Left hindlimb (tissue), 1 donor: ENCODE data around the gene SOHLH1.
"Not testable (repeated sequence)": the region's sequence is repeated elsewhere in the genome, so short reads cannot be mapped to it uniquely, and the experiment has no call there.

Source experiments
- DNase-seq: peaks from one replicate; pipeline ENCODE4 v3.0.0-alpha.2; 2018

Gene SOHLH1

DNA sequence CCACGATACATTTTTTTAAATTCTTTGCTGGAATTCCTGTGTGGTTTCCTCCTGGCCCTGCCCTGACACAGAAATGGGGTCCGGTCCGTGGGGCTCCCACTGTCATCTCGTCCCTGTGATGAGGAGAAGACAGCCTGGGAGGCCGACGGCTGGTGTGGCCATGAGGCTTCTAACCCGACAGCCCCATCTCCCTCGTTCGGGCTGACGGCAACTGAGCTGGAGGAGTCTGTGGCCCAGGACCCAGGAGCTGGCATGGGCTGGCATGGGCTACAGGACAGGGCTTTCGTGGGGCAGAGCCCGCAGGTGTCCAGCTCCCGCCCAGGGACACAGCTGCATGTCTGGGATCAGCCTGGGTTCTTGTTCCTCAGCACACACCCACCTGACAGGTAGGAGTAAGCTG lies 22.4 kb downstream of the SOHLH1 start:
- DNase-seq = peak; percentile 8

DNA sequence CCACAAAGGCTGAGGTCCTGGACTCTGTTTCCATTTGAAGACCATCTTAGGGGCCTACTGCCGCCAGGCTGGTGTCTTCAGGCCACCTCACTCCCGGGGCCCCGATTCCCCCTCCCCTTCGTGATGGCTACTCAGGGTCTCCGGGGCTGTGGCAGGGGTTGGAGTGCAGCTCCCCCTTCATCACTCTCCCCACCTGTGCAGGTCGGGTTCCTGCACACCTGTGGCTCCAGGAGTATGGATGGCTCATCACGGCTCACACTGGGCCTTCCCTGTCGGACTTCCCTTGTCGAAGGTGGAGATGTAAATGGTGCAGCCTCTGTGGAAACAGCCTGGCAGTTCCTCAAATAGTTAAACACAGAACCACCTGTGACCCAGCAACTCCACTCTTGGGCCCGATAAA lies 24.3 kb downstream of the SOHLH1 start:
- DNase-seq = peak; percentile 4

DNA sequence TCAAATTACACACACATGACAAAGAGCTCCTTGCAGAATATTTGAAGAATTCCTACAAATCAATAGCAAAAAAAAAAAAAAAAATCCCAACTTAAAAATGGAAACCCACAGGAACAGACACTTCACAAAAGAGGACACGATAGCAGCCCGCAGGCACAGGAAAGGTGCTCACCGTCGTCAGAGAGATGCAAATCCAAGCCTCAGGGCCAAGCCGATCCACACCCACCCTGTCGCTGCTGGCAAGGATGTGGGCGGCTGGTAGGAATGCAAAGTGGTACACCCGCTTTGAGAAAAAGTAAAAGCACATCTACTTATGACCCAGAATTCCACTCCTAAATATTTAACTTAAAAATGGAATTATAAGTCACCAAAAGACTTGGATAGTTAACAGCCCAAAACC lies 25.3 kb downstream of the SOHLH1 start:
- DNase-seq = no peak

DNA sequence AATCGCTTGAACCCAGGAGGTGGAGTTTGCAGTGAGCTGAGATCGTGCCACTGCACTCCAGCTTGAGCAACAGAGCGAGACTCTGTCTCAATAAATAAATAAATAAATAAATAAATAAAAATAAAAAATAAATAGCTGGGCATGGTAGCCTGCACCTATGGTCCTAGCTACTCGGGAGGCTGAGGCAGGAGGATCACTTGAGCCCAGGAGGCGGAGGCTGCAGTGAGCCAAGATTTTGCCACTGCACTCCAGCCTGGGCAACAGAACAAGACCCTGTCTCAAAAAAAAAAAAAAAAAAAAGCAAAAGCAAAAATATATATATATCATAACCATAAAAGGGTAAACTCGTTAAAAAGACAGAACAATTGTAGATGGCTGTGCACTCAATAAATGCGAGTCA lies 26.5 kb downstream of the SOHLH1 start:
- not testable (repeated sequence) for DNase-seq

DNA sequence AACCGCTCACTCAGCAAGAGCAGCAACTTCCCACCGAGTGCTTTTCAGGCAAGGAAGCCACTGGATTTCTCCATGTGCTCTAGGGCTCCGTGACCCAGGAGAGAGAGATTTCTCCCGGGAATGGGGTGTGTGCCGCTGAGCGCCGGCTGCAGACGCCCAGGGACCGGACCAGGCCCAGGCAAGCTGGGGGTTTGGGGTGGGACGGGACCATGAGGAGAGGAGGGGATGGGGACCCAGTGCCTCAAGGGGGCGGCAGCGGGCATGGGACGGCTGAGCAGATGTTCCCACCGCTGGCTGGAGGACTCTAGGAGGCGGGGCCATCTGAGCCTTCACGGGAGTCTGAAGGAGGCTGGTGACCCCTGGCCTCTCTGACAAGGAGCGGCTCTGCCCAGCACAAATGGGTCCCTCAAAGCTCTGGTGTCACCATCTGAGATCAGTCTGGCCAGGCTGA lies 27.7 kb downstream of the SOHLH1 start:
- no peak for DNase-seq

DNA sequence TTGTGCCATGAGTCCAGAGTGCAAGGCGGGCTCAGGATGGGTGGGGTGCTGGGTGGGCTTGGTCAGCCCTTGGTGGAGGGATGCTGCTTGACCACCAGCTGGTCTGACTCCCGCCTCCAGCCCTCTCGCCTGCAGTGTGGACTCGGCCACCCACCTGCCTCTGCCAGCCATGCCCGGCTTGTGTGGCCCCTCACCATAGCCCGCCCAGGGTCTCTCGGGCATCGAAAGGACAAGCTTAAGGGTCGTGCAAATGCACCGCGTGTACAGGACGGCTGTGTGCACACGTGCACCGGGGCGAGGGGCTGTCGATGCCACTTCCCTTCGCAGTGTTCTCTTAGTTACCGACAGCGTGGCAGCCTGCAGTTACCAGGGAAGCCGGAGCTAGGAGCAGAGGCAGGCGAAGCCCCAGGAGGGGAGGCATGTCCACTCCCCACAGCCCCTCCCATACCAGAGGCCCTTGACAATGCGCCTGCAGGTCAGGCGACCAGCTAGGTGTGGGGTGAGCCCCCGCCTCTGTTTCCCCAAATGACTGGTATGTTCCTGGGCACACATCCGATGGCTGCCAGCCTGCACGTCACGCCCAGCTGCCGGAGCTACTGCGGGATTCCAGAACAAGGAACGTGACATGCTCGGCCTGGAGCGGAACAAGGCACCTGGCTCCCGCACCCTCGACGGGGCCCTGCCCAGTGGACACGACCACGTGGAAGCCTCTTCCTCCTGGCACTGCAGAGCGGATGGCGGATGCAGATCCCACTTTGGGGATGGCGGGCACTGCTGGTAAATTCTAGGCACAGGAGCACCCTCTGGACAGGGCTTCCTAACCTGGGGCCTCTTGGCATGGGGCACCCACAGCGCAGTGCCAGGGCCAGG lies 28.3 kb downstream of the SOHLH1 start:
- no peak for DNase-seq

DNA sequence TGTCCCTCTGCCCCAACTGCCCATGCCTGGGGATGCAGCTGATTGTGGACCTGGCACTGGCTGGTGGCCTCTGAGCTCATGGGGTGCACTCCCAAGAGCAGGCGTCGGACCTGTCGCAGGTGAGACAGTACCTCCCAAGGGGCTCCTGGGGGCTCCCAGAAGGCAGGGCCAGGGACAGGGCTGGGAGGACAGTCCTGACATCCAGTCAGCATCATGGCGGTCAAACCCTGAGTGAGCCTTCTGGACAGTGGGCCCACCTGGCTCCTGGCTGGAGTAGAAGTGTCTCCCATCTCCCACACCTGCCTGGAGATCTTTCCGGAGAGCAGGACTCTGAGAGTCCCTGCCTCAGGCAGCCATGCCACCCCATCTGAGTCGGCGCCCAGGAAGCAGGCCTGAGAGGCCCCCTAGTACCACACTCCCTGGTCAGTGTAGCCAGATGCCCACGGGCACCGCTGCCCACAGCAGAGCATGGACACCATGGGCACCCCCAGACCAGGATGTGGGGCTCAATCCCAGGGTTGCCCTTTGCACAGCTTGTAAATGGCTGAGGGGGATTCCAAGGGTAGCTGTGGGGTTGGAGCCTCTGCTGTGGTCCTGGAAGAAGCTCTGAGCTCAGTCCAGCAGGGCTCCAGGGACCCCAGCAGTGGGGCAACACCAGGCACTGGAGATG lies 29.5 kb downstream of the SOHLH1 start:
- no peak for DNase-seq

DNA sequence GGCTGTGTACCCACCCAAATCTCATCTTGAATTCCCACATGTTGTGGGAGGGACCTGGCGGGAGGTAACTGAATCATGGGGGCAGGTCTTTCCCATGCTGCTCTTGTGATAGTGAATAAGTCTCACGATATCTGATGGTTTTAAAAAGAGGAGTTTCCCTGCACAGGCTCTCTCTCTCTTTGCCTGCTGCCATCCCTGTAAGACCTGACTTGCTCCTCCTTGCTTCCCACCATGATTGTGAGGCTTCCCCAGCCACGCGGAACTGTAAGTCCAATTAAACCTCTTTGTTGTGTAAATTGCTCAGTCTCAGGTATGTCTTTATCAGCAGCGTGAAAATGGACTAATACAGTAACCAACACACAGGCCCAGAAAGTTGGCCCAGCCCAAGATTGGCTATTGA lies 30.3 kb downstream of the SOHLH1 start:
- not testable (repeated sequence) for DNase-seq

DNA sequence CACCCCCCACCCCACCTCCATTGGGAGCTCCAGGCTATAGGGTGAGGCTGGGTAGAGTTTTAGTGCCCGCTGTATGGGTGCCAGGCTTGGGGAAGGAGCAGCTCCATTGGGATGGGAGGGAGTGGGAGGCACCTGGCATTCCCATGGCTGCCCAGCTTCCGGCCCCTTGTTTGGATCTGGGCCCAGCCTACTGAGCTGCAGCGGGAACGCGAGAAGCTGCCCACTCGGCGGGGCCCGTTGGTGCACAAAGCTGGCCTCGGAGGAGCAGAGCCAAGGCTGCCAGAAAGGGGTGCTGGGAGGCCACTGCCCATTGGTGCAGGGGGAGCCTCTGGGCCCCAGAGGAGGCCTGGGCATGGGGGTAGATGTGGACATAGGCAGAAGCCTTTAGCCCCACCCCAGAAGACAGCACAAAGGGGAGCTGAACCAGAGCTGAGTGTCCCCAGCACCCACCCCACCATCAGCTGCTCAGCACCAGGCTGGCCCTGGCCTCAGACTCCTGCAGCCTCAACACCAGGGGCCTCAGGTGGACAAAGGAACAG lies 31.7 kb downstream of the SOHLH1 start:
- DNase-seq = no peak

DNA sequence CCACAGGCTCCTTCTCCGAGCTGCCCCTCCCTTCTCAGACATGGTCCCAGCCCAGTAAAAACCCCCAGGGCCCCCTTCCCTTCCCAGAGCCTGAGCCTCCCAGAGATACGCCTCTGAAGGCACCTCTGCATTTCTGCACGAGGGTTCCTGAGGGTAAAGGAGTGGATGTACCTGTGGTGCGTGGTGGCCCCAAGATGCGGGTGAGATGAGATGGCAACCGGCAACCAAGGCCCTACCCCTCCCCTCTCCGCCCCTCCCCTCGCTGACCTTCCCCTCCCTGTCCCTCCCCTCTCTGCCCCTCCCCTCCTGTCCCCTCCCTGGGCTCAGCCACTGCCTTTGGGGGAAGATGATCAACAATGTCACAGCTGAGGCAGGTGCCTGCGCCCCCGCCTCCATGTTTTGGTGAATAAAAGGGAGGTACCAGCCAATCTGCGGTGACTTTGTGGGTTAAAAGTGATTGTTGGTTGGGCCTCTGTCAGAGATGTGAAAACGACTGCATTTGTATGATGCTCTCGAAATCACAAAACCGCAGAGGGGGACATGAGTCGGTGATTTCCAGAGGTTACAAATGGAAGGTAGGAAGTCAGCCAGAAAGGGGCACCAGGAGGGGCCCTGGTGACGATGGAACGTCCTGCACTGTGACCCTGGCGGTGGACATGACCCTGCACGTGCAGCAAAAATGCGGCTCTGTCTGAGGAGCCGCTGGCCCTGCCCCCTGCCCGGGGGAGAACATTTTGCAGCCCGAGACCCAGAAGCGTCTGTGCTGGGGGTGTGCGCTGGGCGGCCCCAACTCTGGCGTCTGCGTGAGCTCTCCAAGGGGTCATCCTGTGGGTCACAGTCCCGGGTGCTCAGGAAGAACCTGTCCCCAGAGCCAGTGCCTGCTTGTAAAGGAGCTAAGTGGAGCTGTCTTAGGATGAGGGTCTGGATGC lies 32.5 kb downstream of the SOHLH1 start:
- DNase-seq = no peak

DNA sequence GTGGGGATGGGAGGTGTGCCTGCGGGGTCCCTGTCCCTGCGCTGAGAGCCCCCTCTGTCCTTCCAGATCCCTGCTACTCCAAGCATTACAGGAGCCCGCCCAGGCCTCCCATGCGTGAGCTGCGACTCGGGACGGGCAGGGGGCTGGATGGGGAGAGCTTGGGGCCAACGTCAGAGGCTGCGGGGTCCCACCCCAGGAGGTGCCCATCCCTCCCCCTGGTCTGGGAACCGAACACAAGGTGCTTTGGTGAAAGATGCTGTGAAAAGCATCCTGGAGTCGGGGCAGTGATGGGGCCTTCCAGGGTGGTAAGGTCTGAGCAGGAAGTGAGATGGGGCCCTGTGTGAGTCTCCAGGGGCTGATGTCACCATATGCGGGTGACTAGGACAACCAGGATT lies 33.5 kb downstream of the SOHLH1 start:
- DNase-seq = no peak

DNA sequence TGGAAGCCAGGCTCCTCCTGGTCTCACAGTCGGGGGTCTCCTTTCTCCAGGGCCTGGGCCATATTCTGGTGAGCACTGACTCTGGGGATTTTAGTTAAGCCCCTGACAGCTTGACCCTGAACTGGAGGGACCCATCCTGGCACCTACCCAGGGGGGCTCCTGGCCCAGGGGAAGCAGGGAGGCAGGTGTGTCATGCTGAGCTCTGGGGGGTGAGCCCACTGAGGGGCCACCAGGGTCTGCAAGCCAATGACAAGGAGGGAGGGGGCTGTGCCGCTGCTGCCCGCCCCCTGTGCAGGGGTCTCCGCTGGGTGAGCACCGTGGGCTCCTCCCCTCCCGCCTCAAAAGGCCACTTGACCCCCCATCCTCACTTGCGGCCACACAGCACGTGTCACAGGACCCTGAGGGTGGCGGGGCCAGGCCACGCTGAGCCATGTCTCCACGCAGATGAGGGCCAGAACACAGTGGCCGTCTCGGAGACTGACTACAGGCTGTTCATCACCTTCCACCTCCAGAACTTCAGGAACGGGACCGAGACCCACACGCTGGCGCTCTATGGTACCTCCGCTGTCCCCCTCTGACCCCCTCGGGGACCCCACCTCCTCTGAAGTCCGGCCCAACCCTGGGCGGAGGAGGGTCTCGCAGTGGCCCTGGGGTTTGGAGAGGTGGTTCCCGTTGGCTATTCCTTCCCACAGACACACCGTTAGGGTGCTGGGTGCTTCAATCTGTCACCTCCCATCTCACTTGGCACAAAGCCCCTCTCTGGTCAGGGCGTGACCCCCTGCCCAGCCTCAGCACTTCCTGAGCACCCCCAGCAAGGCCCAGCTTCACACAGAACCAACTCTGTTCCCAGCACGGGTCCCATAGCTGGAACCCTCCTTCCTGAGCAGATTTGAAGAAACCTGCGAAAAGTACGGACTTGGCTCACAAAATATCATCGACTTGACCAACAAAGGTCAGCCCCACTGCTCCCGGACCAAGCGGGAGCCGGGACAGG lies 34.2 kb downstream of the SOHLH1 start:
- DNase-seq = no peak

DNA sequence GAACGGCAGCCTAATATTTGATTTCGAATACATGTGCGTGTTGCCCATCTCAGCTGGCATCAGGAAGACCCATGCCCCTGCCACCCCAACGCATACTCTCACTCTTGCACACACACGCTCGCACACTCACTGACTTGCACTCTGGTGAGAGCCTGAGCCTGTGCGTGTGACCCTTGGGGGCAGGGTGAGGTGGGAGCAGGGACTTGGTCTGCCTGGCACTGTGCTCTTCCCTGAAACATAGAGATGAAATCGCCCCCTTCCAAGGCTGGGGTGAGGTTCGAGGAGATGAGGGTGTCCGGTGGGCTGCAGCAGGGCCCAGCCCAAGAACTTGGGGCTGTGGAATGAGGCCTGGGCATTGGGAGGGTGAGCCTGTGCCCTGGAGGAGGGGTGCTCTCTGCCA lies 35.0 kb downstream of the SOHLH1 start:
- DNase-seq = no peak

DNA sequence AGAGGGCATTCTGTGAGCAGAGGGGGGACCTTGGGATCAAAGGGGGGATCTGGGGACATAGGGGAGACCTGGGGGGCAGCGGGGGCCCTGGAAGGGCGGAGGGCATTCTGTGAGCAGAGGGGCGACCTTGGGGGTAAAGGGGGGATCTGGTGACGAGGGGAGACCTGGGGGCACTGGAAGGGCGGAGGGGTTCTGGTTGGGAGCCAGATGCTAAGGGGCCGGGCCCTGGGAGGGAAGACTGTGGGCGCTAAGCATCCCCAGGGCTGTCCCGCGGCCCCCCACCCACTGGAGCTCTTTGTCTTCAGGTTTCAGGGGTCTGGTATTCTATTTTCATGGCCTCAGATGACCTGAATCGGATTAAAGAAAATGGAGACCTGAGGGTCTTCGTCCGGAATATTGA lies 35.4 kb downstream of the SOHLH1 start:
- DNase-seq = no peak

DNA sequence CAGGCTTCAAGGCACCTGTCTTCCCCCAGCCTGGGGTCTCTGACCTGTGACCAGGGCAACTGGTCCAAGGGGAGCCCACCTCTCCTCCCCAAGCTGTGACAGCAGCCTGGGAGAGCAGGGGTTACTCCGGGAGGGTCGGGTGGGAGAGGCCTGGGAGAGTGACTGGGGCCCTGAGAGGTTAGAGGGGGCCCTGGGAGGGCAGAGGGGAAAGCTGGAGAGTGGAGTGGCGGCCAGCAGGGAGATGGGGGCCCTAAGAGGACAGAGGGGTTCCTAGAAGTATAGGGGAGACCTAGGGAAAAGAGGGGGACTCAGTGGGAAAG lies 35.9 kb downstream of the SOHLH1 start:
- no peak for DNase-seq

DNA sequence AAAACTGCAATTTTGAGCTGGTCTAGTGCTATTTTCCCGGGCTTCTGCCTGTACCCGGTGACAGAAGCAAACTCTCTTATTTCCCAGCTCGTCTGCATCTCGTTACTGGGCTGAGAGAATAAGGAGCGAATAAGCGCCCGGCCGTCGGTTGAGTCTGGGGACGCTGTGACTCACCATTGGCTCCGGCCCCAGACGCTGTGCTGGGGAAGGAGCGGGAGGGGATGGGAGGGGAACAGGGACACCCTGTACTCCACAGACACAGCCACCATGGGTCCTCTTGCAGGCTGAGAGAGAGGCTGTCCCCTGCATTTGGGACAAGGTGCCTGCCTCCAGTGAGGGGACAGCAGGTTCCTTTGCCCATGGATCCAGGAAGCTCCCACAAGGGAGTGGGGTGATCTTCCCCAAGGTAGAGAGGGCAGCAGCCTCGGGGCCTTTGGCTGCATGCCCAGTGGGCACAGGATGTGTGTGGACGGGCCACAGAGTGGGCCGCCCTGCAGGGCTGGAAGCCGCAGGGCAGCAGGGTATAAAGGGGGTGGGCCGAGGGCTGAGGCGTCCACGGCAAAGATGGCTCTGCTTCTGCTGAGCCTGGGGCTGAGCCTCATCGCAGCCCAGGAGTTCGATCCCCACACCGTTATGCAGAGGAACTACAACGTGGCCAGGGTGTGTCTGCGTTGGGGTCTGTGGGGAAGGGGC lies 36.4 kb downstream of the SOHLH1 start, which contains the start of gene LCN9:
LCN9 (plus strand) TSS at position 552 of the 693 bp plus-strand sequence; CDS start at position 565, 13 bp downstream.
- peak; percentile 61 for DNase-seq

DNA sequence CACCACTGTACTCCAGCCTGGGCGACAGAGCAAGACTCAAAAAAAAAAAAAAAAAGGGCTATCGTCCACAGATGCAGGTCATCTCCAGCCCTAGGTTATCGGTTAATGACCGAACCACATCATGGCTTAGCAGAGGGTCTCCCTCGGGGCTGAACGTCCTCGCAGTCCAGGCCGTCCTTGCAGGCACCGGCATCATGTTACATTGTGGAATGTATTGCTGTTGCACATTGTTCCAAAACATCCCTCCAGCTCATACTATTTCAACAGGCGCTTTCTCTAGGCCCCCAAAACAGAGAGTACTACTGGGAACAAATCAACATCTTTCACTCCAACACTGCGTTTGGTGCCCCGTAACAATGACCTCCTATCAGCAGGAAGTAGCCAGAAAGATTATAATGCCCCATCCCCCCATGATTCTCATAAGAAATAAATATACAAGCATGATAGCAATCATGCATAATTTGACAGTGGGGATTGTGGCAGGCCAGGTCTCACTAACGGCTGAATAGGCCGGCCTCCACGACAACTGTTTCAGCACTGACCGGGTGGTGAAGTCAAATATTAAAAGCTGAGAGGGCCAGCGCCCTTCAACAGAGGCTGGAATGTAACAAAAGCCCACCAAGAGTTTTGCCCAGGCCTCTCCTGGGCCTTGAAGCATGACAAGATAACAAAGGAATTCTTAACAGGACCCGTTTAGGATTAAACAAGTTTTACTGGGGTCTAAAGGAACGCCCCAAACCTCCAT lies 37.3 kb downstream of the SOHLH1 start:
- no peak for DNase-seq

DNA sequence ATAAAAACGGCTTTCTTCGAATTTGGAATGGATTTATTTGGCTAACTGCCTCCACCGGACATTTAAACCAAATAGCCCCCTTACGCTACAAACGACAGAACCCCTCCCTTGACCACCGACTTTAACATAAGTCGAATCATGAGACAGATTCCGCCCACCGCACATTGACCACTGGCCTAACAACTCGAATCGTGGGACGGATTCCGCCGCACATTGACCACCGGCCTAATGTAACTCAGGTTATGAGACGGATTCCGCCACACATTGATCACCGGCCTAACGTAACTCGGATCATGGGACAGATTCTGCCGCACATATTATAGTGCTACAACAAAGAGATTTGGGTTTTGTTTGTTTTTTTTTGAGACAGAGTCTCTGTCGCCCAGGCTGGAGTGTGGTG lies 38.9 kb downstream of the SOHLH1 start:
- no peak for DNase-seq

DNA sequence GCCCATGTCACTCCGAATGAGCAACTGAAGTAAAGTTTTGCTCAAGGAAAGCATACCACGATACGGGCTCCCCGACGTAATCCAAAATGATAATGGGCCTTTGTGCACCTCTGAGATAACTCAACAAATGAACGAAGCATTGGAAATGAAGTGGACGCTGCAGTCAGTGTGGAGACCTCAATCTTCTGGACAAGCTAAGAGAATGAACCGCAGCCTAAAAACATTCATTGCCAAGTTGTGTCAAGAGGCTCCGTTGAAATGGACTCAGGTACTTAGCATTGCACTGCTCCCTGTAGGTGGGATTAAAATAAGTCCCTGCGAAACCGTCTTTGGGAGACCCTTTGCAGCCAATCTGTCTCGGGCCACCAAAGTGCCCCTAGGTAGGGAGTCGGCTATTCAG lies 40.0 kb downstream of the SOHLH1 start:
- DNase-seq = no peak

DNA sequence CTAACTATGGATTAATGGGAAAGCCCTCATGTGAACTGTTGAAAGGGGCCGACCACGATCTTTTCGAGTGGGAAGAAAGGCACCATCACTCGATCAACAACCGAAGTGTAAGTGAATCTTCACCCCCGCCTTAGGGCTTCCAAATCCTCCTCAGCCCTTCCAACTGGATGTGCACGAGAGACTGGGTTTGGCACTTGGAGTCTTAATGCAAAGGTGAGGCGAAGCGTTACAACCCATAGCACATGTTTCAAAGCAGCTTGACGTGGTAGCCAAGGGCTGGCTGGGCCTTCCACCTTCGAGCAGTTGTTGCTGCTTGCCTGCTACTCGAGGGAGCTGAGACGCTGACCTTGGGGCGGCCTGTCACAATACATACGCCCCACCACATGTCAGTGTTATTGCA lies 41.9 kb downstream of the SOHLH1 start:
- no peak for DNase-seq
